ENCODE data around the gene GALNTL6.

- TF ChIP-seq CTCF (conservative IDR thresholded peaks at IDR 0.05), result no peak
- TF ChIP-seq EZH2 (IDR thresholded peaks at IDR 0.05; ENCODE audit: low read depth), result no peak
Measured at GRCh38 chr4:172141025-172141424, 327.8 kb downstream of the GALNTL6 start.
